Epithelial cell of esophagus (primary cell): Measurements from ENCODE around the gene CENPP.

Source experiments
- DNase-seq: peaks from one replicate; pipeline ENCODE4 v3.0.0; 2010; ENCODE audit warnings: low read depth
- H3K4me3 ChIP-seq: 2 replicates; pipeline ENCODE4 v1.5.1; 2011; ENCODE audit warnings: mild to moderate bottlenecking, low read length, control low read depth
- CTCF ChIP-seq: IDR thresholded peaks from 2 replicates; pipeline ENCODE4 v1.5.1; 2011; ENCODE audit warnings: low read depth, mild to moderate bottlenecking, low read length, control low read depth, inconsistent platforms; ENCODE audit not compliant: insufficient read depth; ENCODE audit errors: missing control alignments

CENPP gene

GRCh38 chr9:92603990-92604389, 278.2 kb downstream of the CENPP start:
- no peak for DNase-seq
- no peak overlapping the region for H3K4me3 ChIP-seq
- TF ChIP-seq CTCF, result no peak

GRCh38 chr9:92605224-92605623, 279.5 kb downstream of the CENPP start:
- DNase-seq, result no peak
- no peak overlapping the region for H3K4me3 ChIP-seq
- TF ChIP-seq CTCF, result no peak

GRCh38 chr9:92607088-92607487, 281.3 kb downstream of the CENPP start:
- no peak for TF ChIP-seq CTCF
- H3K4me3 ChIP-seq, result no peak overlapping the region
- peak; percentile 50 for DNase-seq

GRCh38 chr9:92607773-92608172, 282.0 kb downstream of the CENPP start:
- no peak overlapping the region for H3K4me3 ChIP-seq
- TF ChIP-seq CTCF, result no peak
- DNase-seq, result peak; percentile 28

- H3K4me3 ChIP-seq, result no peak overlapping the region
- TF ChIP-seq CTCF, result no peak
- DNase-seq, result no peak
Measured at GRCh38 chr9:92608241-92608908, 282.6 kb downstream of the CENPP start.

- no peak overlapping the region for H3K4me3 ChIP-seq
- TF ChIP-seq CTCF, result no peak
- DNase-seq, result no peak
Measured at GRCh38 chr9:92608909-92609445, 283.2 kb downstream of the CENPP start.
